HUDEP-2 (cell line): ENCODE data around the gene WSCD1.

Source experiments
- DNase-seq, 76 experiments: peaks; one replicate each; lab custom pipeline; 2025; ENCODE audit not compliant: unreplicated experiment in 76 of 76; lab: John Stamatoyannopoulos, UW

The WSCD1 gene

GRCh38 chr17:6057562-6057961 lies 12.6 kb upstream of the WSCD1 start:
- no peak for DNase-seq

- no peak for DNase-seq
Observed at GRCh38 chr17:6059406-6059805, 10.8 kb upstream of the WSCD1 start.

- no peak for DNase-seq
Observed at GRCh38 chr17:6061290-6061689, 8.9 kb upstream of the WSCD1 start.

- no peak for DNase-seq
Observed at GRCh38 chr17:6064868-6065267, 5.3 kb upstream of the WSCD1 start.

GRCh38 chr17:6065351-6065750 lies 4.8 kb upstream of the WSCD1 start:
- DNase-seq, result no peak

- no peak for DNase-seq
Observed at GRCh38 chr17:6066183-6066948, 3.8 kb upstream of the WSCD1 start.

GRCh38 chr17:6067060-6067459 lies 3.1 kb upstream of the WSCD1 start:
- DNase-seq, result no peak

GRCh38 chr17:6070430-6070912 lies 292 bp downstream of the WSCD1 start:
- no peak for DNase-seq

- no peak for DNase-seq
Observed at GRCh38 chr17:6070913-6071511, 833 bp downstream of the WSCD1 start.

GRCh38 chr17:6071528-6072065 lies 1.4 kb downstream of the WSCD1 start:
- DNase-seq, result no peak

- DNase-seq, result no peak
Observed at GRCh38 chr17:6072157-6072556, 2.0 kb downstream of the WSCD1 start.

- no peak for DNase-seq
Observed at GRCh38 chr17:6072611-6073010, 2.4 kb downstream of the WSCD1 start.

GRCh38 chr17:6073620-6074019 lies 3.4 kb downstream of the WSCD1 start:
- no peak for DNase-seq

- no peak for DNase-seq
Observed at GRCh38 chr17:6075050-6075449, 4.9 kb downstream of the WSCD1 start.

GRCh38 chr17:6075845-6076244 lies 5.7 kb downstream of the WSCD1 start:
- DNase-seq, result no peak

GRCh38 chr17:6077752-6078151 lies 7.6 kb downstream of the WSCD1 start:
- no peak for DNase-seq

GRCh38 chr17:6078458-6078871 lies 8.3 kb downstream of the WSCD1 start:
- DNase-seq, result no peak

- DNase-seq, result no peak
Observed at GRCh38 chr17:6079155-6079888, 9.1 kb downstream of the WSCD1 start.

- DNase-seq, result no peak
Observed at GRCh38 chr17:6079960-6080359, 9.8 kb downstream of the WSCD1 start.

- no peak for DNase-seq
Observed at GRCh38 chr17:6080711-6081430, 10.7 kb downstream of the WSCD1 start.

- DNase-seq, result no peak
Observed at GRCh38 chr17:6082335-6082734, 12.2 kb downstream of the WSCD1 start.
